ENCODE data around the gene TLK1. TPM values are rescaled to one million over a fixed set of nuclear protein-coding genes. Genes with fewer than 3 reads are reported as not detected.

Gene TLK1
- total and polyA plus RNA-seq, 2 experiments from 2014 or later, result 9.2 to 21.8 TPM

DNA sequence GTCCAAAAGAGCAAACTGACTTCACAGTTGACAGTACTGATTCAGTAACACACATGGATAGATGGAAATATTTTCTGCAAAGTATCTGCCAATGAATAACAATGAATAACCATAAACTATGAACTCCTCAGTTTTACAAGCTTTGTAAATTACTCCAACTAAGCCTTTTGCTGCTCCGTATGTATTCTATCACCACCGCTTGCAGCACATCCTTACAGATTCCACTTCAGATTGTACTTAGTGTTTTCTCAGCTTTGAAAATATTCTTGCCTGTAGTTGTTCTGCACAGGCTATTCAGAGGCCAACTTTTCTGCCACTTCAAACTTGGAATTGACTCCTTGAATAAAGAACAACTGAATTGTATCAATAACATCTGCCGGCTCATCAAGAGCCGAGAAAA is 36.2 kb downstream of the TLK1 start:
- Histone ChIP-seq H3K9me2 (replicated peaks; ENCODE audit: insufficient read depth) (no peaks in the 10 kb centered on the region), H3K27ac (no peak overlapping the region)
- WGBS (ENCODE audit: low lambda C conversion rate, missing lambda C conversion rate), result 78% methylated on average over 4 of the region's 4 CpGs

DNA sequence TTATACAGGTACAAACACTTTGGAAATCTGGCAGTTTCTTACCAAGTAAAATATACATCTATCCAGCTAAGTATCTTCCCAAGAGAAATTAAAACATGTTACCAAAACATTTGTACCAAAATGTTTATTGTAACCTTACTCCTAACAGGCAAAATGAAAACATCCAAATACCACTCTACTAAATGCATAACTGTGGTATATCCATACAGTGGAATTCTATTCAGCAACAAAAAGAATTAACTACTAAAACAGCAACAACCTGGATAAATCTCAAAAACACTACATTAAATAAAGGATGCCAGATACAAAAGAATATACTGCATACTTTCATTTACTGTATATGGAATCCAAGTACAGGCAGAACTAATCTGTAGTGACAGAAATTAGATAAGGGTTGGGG is 51.1 kb downstream of the TLK1 start:
- no peaks in the 10 kb centered on the region for H3K9me3 ChIP-seq (ENCODE audit: low read depth)
- no peaks in the 10 kb centered on the region for H3K4me1 ChIP-seq (ENCODE audit: insufficient read depth)
- H3K27me3 ChIP-seq, result no peaks in the 10 kb centered on the region
- H3K4me3 ChIP-seq, result no peak overlapping the region
- H3K27ac ChIP-seq, result no peak overlapping the region
- H2AFZ ChIP-seq, result no peak overlapping the region
- H3K36me3 ChIP-seq (replicated peaks; ENCODE audit: insufficient read depth, low read depth), result no peaks in the 10 kb centered on the region
- H3K79me2 ChIP-seq, result peaks cover 93% of the 10 kb centered on the region
- no peaks in the 10 kb centered on the region for H3K9me2 ChIP-seq (replicated peaks; ENCODE audit: insufficient read depth)
- no peak for DNase-seq (ENCODE audit: low spot score)
- no peak for TF ChIP-seq EZH2phosphoT487 (IDR thresholded peaks at IDR 0.05; ENCODE audit: low read depth, severe bottlenecking, unreplicated experiment)
- TF ChIP-seq, protein P1, sequence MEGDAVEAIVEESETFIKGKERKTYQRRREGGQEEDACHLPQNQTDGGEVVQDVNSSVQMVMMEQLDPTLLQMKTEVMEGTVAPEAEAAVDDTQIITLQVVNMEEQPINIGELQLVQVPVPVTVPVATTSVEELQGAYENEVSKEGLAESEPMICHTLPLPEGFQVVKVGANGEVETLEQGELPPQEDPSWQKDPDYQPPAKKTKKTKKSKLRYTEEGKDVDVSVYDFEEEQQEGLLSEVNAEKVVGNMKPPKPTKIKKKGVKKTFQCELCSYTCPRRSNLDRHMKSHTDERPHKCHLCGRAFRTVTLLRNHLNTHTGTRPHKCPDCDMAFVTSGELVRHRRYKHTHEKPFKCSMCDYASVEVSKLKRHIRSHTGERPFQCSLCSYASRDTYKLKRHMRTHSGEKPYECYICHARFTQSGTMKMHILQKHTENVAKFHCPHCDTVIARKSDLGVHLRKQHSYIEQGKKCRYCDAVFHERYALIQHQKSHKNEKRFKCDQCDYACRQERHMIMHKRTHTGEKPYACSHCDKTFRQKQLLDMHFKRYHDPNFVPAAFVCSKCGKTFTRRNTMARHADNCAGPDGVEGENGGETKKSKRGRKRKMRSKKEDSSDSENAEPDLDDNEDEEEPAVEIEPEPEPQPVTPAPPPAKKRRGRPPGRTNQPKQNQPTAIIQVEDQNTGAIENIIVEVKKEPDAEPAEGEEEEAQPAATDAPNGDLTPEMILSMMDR (IDR thresholded peaks at IDR 0.05; ENCODE audit: poor library complexity), result no peak
- TF ChIP-seq EZH2 (IDR thresholded peaks at IDR 0.05; ENCODE audit: borderline replicate concordance), result no peak
- peaks cover 17% of the 10 kb centered on the region for H4K20me1 ChIP-seq (ENCODE audit: insufficient read depth, poor library complexity, severe bottlenecking)
- no peak overlapping the region for H3K4me2 ChIP-seq

More for the DNA sequence above, 36.2 kb downstream of the TLK1 start:
- peaks cover 100% of the 10 kb centered on the region for H3K79me2 ChIP-seq
- DNase-seq (ENCODE audit: low spot score), result no peak
- no peak overlapping the region for H3K4me2 ChIP-seq
- H3K27me3 ChIP-seq, result no peaks in the 10 kb centered on the region
- H2AFZ ChIP-seq, result no peak overlapping the region
- no peak overlapping the region for H3K4me3 ChIP-seq
- TF ChIP-seq EZH2 (IDR thresholded peaks at IDR 0.05; ENCODE audit: borderline replicate concordance) (no peak), EZH2phosphoT487 (IDR thresholded peaks at IDR 0.05; ENCODE audit: low read depth, severe bottlenecking, unreplicated experiment) (no peak)
- TF ChIP-seq, protein P1 (IDR thresholded peaks at IDR 0.05; ENCODE audit: poor library complexity), result no peak
- H3K4me1 ChIP-seq (ENCODE audit: insufficient read depth), result no peaks in the 10 kb centered on the region
- no peaks in the 10 kb centered on the region for H3K36me3 ChIP-seq (replicated peaks; ENCODE audit: insufficient read depth, low read depth)
- no peaks in the 10 kb centered on the region for H3K9me3 ChIP-seq (ENCODE audit: low read depth)
- H4K20me1 ChIP-seq (ENCODE audit: insufficient read depth, poor library complexity, severe bottlenecking), result peaks cover 80% of the 10 kb centered on the region

DNA sequence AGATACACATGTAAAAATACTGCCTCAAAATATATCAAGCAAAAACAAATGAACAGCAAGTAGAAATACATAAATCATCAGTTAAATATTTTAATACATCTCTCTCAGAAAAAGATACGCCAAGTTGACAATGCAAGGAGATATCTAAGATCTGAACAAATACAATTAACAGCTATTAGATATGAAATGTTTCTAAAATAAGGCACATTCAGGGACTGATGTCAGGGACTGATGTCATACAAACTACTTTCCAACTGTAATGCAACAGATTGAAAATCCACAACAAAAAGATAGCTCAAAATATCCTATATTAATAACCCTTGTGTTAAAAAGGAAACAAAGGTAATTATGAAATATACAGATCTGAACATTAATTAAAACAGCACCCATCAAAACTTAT is 51.7 kb downstream of the TLK1 start:
- H3K4me3 ChIP-seq, result no peak overlapping the region
- no peak overlapping the region for H3K4me2 ChIP-seq
- no peak overlapping the region for H2AFZ ChIP-seq
- H3K27ac ChIP-seq, result no peak overlapping the region
- H4K20me1 ChIP-seq (ENCODE audit: insufficient read depth, poor library complexity, severe bottlenecking), result peaks cover 17% of the 10 kb centered on the region
- TF ChIP-seq EZH2phosphoT487 (IDR thresholded peaks at IDR 0.05; ENCODE audit: low read depth, severe bottlenecking, unreplicated experiment) (no peak), EZH2 (IDR thresholded peaks at IDR 0.05; ENCODE audit: borderline replicate concordance) (no peak)
- TF ChIP-seq, protein P1 (IDR thresholded peaks at IDR 0.05; ENCODE audit: poor library complexity), result no peak
- H3K9me2 ChIP-seq (replicated peaks; ENCODE audit: insufficient read depth), result no peaks in the 10 kb centered on the region
- DNase-seq (ENCODE audit: low spot score), result no peak
- WGBS (ENCODE audit: low lambda C conversion rate, missing lambda C conversion rate), result 97% methylated on average over 1 of the region's 1 CpG
- H3K9me3 ChIP-seq (ENCODE audit: low read depth), result no peaks in the 10 kb centered on the region
- H3K79me2 ChIP-seq, result peaks cover 93% of the 10 kb centered on the region
- no peaks in the 10 kb centered on the region for H3K36me3 ChIP-seq (replicated peaks; ENCODE audit: insufficient read depth, low read depth)
- no peaks in the 10 kb centered on the region for H3K27me3 ChIP-seq
- H3K4me1 ChIP-seq (ENCODE audit: insufficient read depth), result no peaks in the 10 kb centered on the region

DNA sequence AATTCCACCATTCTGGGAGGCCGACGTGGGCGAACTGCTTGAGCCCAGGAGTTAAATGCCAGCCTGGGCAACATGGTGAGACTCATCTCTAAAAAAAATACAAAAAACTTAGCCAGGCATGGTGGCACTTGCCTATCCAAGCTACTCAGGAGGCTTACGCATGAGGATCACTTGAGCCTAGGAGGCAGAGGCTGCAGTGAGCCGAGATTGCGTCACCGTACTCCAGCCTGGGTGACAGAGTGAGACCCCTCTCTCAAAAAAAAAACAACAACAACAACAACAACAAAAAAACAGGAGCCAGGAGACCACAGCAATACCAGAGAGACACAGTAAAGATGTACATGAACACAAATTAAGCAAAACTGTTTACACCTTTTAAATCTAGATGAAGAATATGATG is 52.9 kb downstream of the TLK1 start:
- Histone ChIP-seq H3K9me2 (replicated peaks; ENCODE audit: insufficient read depth) (no peaks in the 10 kb centered on the region), H3K79me2 (peaks cover 95% of the 10 kb centered on the region), H2AFZ (no peak overlapping the region), H3K27ac (no peak overlapping the region), H3K27me3 (no peaks in the 10 kb centered on the region), H3K36me3 (replicated peaks; ENCODE audit: insufficient read depth, low read depth) (no peaks in the 10 kb centered on the region), H3K4me1 (ENCODE audit: insufficient read depth) (no peaks in the 10 kb centered on the region), H3K9me3 (ENCODE audit: low read depth) (no peaks in the 10 kb centered on the region), H3K4me2 (no peak overlapping the region), H4K20me1 (ENCODE audit: insufficient read depth, poor library complexity, severe bottlenecking) (peaks cover 17% of the 10 kb centered on the region), H3K4me3 (no peak overlapping the region)
- TF ChIP-seq EZH2 (IDR thresholded peaks at IDR 0.05; ENCODE audit: borderline replicate concordance) (no peak), EZH2phosphoT487 (IDR thresholded peaks at IDR 0.05; ENCODE audit: low read depth, severe bottlenecking, unreplicated experiment) (no peak)
- TF ChIP-seq, protein P1 (IDR thresholded peaks at IDR 0.05; ENCODE audit: poor library complexity), result no peak
- DNase-seq (ENCODE audit: low spot score), result no peak
- WGBS (ENCODE audit: low lambda C conversion rate, missing lambda C conversion rate), result 97% methylated on average over 7 of the region's 7 CpGs
